ENCODE results near the gene TEF.

TEF gene, protein sequence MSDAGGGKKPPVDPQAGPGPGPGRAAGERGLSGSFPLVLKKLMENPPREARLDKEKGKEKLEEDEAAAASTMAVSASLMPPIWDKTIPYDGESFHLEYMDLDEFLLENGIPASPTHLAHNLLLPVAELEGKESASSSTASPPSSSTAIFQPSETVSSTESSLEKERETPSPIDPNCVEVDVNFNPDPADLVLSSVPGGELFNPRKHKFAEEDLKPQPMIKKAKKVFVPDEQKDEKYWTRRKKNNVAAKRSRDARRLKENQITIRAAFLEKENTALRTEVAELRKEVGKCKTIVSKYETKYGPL

DNA sequence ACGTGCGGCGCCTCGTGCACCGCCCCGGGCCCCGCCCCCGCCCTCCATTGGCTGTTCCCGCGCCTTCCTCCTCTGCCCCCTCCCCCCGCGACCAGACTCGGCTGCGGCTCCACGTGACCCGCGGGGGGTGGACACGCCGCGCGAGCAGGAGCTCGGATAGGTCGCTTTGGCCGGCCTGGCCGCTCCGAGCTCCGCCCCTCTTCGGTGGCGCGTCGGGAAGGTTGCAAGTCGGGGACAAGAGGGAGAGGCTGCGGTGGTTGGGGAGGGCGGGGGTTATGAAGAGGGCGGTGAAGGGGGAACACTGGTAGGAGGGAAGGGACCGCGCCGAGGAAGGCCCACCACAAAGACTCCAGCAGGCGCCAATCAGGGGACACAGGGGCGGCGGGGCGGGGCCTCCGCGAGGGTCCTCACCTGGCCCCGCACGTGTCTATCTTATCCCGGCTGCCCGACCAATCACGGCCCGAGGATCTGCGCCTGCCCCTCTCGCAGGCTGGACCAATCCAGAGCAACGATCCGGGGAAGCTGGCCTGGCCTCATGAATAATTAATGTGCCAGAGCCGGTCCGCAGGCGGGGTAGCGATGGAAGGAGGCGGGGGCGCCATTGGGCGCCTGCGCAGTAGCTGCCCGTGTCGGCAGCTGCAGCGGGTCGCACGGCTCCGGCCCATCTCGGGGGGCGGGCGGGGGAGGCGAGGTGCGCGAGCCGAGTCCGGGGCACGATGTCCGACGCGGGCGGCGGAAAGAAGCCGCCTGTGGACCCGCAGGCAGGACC lies at the start of gene TEF:
Gene TEF (plus strand): TSS at position 614 of the 769 bp plus-strand sequence. CDS start 103 bp downstream, at position 717.
- peak; percentile 98 for DNase-seq

DNA sequence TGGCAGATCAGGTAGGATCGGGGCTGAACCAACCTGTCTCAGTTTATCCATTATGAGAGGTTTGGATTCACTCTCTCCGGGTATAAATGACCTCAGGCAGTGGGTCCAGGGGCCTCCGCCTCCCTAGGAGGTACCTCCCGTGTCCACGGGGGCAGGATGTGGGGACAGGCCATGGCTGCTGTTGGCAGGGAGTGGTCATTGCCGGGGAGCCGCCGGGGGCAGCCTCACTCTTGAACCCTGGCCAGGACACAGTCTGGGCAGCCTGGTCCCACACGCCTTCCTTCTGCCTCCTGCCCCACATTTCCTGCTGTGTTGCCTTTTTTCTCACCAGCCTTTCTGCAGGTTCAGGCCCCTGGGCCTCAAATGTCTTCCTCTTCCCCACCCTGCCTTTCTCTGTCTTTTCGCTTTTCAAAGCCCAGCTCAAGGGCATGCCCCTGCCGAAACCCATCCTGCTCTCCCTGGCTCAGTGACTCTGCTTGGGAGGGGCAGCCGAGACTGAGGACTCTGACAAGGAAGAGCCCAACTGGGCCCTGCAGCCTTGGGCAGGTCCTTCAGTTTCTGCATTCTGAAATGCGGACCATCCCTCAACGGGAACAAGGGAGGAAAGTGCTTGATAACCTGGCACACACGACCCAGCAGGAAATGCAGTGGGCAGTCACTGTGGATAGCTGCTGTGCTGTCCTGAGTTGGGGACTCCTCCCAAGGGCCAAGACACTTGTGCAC lies 49.4 kb upstream of the TEF start:
- DNase-seq: no peak

DNA sequence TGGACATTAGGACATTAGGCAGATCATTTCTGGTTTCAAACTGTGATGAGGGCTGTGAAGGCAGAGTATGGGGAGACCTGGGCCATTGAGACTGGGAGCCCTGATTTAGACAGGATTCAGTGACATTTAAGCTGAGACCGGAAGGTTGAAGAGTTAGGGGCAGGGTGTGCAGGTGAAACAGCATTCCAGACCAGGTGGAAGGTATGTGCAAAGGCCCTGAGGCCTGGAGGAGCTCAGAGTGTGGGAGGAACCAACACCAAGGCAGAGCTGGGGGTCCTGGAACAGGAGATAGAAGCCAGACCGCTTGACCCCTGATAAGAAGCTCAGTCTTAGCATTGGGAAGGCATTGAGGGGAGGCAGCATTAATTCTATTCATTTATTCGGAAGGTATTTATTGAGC lies 47.9 kb upstream of the TEF start:
- DNase-seq: no peak

DNA sequence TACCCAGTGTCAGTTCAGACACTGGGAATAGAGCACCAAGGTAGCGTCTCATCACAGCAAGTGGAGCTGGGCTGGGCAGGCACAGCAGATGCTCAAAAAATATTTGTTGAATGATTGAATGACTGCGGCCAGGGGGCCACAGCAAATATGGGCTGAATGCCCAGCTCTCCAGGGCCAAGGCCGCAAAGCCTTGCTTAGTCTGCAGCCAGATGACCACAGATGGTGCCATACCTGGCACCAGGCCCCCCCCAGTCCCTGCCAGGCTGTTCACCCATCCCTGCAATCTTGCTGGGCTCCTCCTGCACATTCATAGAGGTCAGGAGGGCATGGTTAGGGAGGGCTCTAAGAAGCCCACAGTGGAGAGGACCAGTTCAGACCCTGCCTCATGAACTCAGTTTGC lies 47.5 kb upstream of the TEF start:
- DNase-seq: no peak

GRCh38 chr22:41334951-41335635 lies 46.6 kb upstream of the TEF start:
- no peak for DNase-seq

DNA sequence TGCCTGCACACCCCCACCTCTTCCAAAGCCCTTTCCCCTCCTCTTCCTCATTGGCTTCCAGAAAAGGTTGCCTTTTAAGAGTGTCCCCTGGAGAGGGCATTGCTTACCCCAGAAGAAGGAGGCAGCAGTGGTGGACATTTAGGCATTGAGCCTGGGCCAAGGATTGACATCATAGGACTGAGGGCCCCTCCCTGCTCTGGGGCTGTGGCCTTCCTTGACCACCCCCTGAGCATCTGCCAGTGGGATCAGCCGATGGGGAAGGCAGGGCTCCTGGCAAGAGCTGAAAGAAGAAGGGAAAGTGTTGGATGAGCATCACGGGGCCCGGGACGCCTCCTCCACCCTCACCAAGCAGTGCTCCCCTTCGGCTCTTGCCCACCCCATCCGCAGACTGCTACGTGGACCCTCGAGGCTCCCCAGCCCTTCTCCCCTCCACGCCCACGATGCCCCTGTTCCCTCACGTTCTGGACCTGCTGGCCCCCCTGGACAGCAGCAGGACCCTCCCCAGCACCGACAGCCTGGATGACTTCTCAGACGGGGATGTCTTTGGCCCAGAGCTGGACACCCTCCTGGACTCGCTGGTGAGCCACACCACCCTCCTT lies 43.0 kb upstream of the TEF start:
- no peak for DNase-seq

GRCh38 chr22:41339823-41340222 lies 41.9 kb upstream of the TEF start:
- no peak for DNase-seq

- DNase-seq: no peak
These were observed 41.4 kb upstream of the TEF start for GRCh38 chr22:41340357-41340756.

- DNase-seq: no peak
These were observed 40.7 kb upstream of the TEF start for GRCh38 chr22:41341012-41341411.

DNA sequence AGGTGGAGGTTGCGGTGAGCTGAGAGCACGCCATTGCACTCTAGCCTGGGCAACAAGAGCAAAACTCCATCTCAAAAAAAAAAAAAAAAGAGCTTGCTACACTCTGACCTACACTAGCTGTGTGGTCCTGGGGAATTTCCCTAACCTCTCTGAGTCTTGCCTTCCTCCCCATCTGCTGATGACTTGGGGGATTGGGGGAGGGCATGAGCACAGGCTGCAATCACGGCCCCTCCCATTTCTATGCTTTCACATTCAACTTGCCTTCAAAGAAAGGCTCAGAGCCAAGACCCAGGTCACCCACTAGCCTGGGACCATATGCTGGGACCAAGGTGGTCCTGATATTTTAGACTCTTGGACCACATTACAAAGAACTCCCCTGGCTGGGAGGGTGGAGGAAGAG lies 39.8 kb upstream of the TEF start:
- DNase-seq: peak; percentile 31

DNA sequence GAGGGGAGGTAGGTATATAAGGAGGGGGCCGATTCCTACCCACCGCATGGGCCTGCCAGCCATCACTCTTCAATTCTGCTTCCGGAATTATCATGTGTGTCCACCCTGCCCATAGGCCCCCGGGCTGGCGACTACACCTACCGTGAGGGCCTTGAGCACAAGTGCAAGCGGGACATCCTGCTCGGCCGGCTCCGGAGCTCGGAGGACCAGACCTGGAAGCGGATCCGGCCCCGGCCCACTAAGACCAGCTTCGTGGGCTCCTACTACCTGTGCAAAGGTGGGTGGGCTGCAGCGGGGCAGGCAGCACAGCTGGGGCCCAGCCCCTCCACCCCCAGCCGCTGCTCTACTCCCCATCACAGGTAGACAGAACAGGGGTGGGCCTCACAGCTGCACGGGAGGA lies 38.4 kb upstream of the TEF start:
- no peak for DNase-seq

DNA sequence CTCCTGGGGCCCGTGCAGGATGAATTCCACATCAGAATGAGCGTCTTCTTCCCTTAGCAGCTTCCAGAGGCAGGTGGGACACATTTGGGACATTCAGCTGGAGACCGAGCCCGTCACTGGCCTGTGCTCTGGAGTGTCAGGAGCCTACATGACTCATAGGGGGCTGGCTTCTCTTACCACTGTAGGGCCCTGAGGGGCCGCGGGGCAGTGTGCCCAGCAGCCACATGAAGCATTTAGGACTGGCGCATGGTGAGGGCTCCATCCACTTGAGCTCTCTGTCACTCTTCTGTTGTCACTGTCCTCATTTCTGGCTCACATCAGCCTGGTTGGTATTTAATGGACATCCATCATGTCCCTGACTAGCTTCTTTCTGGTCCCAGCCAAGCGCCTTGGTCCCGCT lies 38.0 kb upstream of the TEF start:
- no peak for DNase-seq

DNA sequence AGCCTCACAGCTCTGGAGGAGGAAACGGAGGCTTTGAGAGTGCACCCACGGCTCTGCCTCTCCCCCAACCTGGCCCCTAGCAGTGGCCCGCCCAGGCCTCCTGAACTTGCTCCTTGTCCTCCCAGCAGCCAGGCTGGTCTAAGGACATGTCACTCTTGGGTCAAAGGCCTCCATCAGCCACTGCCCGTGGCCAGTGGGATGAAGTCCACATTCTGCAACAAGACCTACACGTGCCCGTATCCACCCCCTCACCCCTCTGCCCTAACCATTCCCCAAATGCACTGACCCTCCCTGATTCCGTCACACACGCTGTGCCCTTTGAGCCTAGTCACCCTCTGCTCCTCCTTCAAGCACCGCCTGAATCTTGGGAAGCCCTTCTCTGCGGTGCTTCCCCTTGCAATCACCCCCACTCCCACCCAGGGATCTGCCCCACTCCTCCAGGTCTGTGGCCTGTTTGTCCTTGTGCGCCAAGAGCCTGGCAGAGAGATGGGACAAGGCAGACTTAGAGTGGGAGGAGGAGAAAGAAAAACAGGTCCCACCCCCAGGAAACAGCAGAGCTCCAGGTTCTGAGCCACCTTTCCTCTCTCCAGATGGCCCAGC lies 37.5 kb upstream of the TEF start:
- DNase-seq: no peak

DNA sequence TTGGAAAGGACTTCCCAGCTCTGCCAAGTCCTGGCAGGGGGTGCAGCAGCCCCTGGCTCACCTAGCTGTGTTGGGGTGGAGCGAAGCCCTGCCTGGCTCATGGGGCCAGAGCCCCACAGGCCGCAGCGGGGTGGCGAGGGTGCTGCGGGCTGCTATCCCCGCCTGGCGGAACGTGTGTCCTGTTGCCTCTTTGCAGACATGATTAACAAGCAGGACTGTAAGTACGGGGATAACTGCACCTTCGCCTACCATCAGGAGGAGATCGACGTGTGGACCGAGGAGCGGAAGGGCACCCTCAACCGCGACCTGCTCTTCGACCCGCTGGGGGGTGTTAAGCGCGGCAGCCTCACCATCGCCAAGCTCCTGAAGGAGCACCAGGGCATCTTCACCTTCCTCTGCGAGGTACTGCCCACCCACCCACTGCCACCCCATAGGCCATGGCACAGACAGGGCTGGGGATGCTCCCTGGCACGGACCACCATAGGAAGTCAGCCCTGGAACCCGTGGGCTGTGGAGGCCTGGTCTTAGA lies 35.9 kb upstream of the TEF start:
- no peak for DNase-seq

DNA sequence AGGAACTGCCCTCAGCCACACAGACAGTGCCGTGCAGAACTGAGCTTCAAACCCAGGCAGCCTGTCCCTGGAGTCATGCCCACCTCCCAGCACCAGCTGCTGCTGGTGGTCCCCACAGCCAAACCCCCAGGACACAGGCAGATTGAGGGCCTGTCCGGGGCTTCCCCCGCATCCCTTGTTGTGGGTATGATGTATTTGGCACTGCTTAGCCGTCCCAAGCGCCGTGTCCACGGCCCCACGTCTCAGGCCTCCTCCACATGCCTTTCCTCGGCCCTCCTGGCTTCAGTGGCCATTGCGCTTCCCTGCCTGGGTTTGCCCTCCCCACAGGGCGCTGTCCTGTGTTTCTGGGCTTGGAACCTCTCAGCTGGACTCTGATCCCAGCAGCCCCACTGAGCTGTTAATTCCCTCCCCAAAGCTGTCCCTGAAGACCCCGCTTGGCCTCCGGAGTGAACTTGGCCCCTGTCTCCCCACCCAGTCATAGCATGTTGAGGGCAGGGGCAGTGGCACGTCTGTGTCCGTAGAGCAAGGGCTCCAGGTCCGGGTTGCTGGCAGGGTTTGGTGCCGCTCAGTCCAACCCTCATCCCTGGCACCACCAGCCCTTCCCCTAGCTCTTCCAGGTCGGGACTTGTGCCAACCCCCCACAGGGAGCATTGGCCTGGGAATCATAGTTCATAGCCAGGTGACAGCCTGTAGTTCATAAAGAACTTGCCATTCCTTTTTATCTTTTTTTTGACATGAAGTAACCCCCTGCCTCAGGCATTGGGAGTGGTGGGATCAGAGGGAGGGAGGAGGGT lies 34.5 kb upstream of the TEF start:
- no peak for DNase-seq

GRCh38 chr22:41348964-41349484 lies 32.7 kb upstream of the TEF start:
- DNase-seq: no peak

DNA sequence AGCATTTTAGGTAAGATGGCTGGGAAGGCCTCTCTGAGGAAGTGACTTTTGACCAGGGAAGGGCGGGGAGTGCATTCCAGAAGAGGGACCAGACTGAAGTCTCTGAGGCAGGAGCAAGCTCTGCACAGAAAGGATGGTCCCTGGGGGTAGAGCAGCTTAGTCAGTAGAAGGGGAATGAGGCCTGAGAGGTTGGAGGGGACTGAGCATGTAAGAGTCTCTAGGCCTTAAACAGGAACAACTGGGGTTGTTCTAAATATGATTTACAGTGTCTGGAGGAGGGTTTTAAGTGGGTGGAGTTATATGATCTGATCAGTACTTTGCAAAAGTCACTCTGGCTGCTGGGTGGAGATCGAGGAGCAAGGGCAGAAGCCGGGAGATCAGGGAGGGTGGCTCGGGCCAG lies 31.7 kb upstream of the TEF start:
- no peak for DNase-seq

GRCh38 chr22:41351011-41351410 lies 30.7 kb upstream of the TEF start:
- DNase-seq: no peak

DNA sequence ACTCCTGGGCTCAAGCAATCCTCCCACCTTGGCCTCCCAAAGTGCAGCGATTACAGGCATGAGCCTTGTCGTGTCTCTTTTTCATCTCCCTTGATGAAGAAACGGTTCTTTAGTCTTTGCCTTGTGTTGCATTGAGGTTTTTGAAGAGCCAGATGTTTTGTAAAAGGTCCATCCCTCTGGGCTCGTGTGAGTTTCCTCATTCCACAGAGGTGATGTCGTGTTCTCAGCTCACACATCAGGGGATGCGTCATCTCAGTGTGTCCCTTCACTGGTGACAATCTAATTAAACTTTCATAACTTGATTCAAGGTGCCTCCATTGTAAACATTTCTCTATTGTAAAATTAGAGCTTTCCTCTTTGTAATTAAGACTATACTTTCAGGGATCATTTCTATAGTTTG lies 29.7 kb upstream of the TEF start:
- no peak for DNase-seq

GRCh38 chr22:41353862-41354575 lies 27.7 kb upstream of the TEF start:
- DNase-seq: no peak

All from stimulated activated CD4-positive, alpha-beta T cell treated with anti-CD3 and anti-CD28 coated beads, Interleukin-15, amount 100 ng/mL, for 24 hours (primary cell).